HPDE6-E6E7 (cell line): ENCODE measurements around the gene CAMK4.
"Not testable (repeated sequence)": the region's sequence is repeated elsewhere in the genome, so short reads cannot be mapped to it uniquely, and the experiment has no call there.

ENCODE experiments used
- DNase-seq: peaks from one replicate; pipeline ENCODE4 v3.0.0; 2011; ENCODE audit warnings: missing footprints; ENCODE audit errors: extremely low spot score

CAMK4 gene

GRCh38 chr5:111256128-111256527 lies 31.9 kb downstream of the CAMK4 start:
- DNase-seq: no peak

GRCh38 chr5:111257610-111258009 lies 33.4 kb downstream of the CAMK4 start:
- not testable (repeated sequence) for DNase-seq

DNA sequence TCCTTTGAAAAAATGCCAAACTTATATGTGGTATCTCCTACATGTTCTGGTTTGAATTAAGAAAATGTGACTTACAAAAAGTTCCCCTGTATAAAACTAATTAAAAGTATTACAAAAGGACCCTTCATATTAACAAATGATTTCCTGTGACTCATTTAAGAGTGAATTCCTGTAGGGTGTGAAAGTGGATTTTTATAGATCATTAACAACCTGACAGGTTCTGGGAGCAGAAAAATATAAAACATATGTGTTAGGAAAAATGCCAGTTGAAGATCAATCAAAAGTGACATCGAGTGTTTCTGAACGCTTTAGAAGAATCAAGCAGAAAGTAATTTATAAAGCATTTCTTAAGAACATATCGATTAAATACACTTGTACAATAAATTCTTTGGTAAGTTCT lies 35.5 kb downstream of the CAMK4 start:
- DNase-seq: no peak

DNA sequence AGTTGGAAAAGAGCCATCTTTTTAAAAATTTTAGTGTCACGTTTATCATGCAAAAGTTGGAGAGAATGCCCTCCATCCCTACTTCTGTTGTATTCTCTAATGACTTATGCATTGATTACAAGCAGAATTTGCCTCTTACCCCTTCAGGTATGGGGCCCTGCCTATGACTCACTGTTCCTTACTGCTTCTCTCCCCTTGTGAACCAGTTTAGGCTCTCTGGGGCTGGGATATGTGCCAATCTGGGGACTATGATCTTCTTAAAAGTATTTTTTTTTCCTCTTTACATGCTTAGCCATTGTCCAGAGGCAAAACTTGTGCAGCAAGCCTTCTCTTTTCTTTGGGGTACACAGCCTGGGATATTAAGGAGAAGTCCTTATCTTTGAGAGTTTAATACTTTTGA lies 37.4 kb downstream of the CAMK4 start:
- DNase-seq: no peak

DNA sequence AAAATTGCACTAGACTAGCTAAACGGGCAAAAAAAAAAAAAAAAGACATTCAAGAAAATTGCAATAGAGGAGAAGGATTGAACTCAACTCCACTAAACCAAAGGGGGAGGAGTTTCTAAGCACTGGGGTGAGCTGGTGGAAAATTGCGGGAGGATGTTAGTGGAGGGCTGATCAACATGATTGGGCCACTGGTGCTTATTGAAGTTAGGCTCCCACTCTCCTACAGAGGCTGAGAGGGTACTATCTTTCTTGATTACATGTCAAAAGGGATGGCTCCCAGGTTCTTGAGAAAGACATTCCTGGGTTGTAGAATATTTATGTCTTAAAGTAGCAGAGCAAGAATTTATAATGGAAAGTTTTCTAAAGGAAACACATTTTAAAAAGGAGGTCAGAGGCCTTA lies 38.0 kb downstream of the CAMK4 start:
- no peak for DNase-seq

DNA sequence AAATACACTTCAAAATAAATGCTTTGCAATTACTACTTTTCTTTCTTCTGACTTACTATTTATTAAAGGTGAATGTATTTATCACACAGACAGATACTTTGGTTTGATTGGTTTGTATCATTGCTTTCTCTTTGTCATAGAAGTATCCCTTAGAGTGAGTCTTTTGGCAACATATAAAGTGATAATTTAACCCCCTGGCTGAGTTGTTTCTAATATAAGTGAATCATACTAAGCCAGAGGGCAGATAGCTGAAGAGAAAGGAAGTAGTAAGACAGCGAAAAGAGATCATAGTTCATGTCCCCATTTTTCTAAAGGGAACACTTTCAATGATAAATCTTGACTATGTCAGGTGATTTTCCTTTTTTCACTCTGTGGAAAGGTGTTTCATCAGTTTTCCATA lies 38.6 kb downstream of the CAMK4 start:
- no peak for DNase-seq

- DNase-seq: peak; percentile 45
Observed at GRCh38 chr5:111266491-111266890, 42.3 kb downstream of the CAMK4 start.

DNA sequence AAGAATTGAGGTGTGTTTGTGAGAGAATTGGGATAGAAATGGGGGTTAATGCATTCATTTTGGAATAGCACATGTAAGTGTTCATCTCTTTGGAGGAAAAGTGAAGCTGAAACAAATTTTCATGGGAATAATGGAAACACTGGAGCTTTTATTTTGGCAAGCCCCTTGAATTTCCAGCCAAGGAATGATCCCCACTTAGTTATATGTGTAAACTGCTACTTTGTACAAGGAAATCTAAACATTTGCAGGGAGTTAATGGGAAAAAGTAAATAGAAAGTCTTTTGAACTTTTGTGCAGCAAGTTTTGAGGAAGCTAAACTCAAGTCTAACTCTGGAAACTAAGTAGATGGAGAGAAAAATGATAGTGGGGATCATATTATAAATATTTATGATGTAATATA lies 44.1 kb downstream of the CAMK4 start:
- no peak for DNase-seq

GRCh38 chr5:111271885-111272284 lies 47.7 kb downstream of the CAMK4 start:
- no peak for DNase-seq

DNA sequence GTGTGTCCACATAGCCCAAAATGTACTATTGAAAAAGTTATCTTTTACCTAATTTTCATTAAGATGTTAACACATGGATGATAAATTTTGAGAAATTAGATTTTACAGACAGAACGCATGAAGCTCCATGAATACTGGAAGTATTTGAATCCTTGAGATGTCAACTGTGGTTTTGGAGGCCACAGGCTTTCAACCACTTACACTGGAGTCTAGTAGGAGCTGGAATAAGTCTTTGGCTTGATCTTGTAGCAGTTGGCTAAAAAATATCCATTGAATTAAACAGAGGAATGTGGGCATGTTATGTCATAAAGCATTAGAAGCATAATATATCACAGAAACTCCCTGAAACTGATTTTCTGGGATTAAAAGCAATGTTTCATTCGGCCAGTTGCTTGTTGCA lies 52.9 kb downstream of the CAMK4 start:
- no peak for DNase-seq

DNA sequence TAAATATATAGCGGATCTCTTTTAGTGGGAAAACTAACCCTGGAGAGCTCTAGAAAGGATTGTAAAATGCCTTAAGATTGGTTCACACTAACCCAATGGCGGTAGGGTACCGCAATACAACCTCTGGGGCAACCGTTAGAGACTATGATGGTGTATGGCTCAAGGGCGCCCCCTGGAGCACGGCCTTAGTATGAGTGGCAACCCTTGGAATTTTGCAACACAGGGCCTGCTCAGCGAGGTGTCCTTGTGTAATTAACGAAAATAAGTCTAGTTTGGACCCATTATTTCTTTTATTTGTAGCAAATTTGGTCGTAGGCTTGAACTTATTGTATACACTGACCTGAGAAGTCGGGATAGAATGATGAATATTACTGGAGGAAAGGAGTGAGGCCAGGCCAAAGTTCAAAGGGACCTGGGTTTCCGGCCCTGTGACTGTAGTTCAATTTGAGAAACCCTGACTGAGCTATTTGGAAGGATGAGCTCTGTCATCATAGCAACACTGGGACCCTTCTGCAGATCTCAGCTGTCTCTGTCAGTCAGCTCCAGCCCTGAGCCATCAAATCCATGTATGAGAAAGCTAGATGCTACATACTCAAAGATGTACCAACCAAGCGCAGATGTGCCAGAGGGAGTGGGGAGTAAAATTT lies 54.8 kb downstream of the CAMK4 start:
- DNase-seq: peak; percentile 64

- no peak for DNase-seq
Observed at GRCh38 chr5:111280282-111280951, 56.2 kb downstream of the CAMK4 start.

GRCh38 chr5:111282798-111283197 lies 58.6 kb downstream of the CAMK4 start:
- no peak for DNase-seq

- no peak for DNase-seq
Observed at GRCh38 chr5:111284825-111285224, 60.6 kb downstream of the CAMK4 start.

DNA sequence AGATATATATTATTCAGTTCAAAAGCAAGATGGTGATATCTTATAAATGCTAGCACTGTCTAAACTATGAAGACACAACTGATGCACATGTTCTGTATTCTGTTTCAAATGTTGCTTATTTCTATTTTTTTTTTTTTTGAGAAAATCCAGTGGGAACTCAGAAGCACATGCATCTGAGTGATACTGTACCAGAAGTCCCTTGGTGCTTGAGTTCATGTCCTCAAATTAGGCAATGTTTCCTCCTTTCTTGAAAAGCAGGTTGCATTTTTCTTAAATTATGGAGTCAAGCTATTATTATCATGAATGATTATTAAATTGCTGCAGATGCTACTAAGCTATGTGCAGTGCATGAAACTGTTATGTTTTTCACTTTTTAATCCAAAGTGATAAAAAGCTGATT lies 70.4 kb downstream of the CAMK4 start:
- no peak for DNase-seq

- no peak for DNase-seq
Observed at GRCh38 chr5:111295649-111296048, 71.5 kb downstream of the CAMK4 start.

- no peak for DNase-seq
Observed at GRCh38 chr5:111296570-111296969, 72.4 kb downstream of the CAMK4 start.

DNA sequence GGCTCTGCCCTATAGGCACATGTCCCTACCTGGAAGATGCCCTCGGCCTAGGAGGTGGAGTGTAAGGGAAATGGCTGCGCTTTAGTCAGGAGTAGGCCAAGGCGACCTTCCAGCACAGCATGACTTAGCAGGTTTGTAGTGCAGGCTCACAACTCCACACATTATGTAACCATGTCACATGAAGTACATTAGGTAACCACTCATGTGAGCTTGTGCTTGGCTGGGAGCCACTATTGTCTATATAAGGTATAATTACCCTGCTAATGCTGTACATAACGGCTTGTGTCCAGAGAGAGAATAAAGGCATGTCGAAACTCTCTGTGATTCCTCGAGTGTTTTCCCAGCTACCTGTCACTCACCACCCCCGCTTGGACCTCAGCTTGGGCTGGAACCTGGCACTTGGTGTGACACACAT lies 74.9 kb downstream of the CAMK4 start:
- DNase-seq: no peak

GRCh38 chr5:111299831-111300432 lies 75.7 kb downstream of the CAMK4 start:
- DNase-seq: no peak

- no peak for DNase-seq
Observed at GRCh38 chr5:111301264-111301663, 77.1 kb downstream of the CAMK4 start.

DNA sequence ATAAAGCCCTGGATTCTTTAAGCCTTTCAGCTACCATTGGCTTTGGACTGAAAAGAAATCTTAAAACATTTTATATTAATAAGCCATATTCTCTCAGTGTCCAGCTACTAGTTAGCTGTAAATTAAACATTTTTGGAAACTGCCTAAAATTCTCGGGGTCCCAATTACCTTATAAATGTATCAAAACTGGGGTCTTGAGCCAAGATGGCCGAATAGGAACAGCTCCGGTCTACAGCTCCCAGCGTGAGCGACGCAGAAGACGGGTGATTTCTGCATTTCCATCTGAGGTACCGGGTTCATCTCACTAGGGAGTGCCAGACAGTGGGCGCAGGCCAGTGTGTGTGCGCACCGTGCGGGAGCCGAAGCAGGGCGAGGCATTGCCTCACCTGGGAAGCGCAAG lies 77.9 kb downstream of the CAMK4 start:
- DNase-seq: not testable (repeated sequence)

DNA sequence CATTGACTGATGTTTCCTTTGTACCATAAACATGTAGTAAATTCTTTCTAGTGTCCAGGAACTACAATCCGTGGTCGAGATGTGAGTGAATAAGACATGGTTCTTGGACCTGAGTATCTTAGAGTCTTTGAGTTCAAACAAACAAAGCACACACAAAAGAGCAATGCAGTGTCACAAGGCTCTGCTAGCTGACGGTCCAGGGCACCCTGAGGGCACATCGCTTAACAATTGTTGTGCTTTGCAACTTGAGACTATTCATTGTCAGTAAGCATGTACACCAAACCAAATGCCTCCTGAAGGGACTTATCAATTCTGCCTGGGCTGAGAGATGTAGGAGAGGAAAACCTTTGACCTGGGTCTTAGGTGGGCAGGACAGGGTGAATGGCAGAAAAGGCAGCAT lies 84.8 kb downstream of the CAMK4 start:
- DNase-seq: no peak

DNA sequence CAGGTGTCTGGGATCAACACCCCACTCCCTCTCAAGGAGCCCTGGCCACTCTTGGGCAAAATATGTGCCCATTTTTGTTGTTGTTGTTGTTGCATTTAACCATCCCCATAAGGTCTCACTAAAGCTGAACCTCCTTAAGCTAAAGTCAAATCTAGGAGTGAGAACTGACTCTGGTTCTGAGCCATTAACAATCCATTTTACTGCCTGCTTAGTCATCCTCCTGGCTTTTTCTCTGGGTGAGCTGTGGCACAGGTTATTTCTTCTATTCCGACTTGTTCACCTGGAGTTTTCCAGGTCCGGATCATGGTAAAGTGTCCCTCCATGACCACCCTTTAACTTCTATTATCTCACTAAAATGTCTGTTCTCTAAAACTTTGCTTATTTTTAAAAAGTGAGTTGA lies 85.2 kb downstream of the CAMK4 start:
- DNase-seq: no peak
